Caki2 (cell line): ENCODE data around the gene SLC26A3. TPM values are rescaled to one million over a fixed set of nuclear protein-coding genes. Genes with fewer than 3 reads are reported as not detected.

ENCODE experiments used
- DNase-seq: peaks from one replicate; pipeline ENCODE4 v3.0.0-alpha.2; 2015; ENCODE audit warnings: low read depth
- in situ Hi-C: cut with HindIII; loops from 2 replicates; pipeline ENCODE4 v1.10.0; 2016; ENCODE audit warnings: low sequenced_read_pairs, low pct_unique_long_range_greater_than_20kb, mixed read lengths
- total RNA-seq: library from RNA; depleted of rRNA; stranded (reverse); fragments of >200 nt; shearing (Covaris generic); gene quantifications from 2 replicates; pipeline ENCODE4 v1.2.3, GENCODE V29; 2014; ENCODE audit warnings: low replicate concordance

Gene SLC26A3
- total RNA-seq, 1 experiment from 2014 or later, result not detected

GRCh38 chr7:107826451-107826850, 23.4 kb upstream of the SLC26A3 start:
- DNase-seq, result no peak
- in situ Hi-C loops, result no loop called here

DNA sequence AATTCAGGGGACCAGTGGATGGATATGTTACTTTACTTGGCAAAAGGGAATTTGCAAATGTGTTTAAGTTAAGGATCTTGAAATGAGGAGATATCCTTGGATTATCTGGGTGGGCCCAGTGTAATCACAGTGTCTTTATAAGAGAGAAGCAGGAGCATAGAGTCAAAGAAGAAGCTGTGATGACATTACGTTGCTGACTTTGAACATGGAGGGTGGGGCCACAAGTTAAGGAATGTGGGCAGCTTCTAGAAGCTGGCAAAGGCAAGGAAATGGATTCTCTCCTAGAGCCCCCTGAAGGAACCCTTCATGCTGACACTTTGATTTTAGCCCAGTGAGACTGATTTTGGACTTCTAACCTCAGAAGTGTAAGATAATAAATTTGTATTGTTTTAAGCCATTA, 21.8 kb upstream of the SLC26A3 start:
- in situ Hi-C loops, result no loop called here
- DNase-seq, result no peak

- DNase-seq, result no peak
- in situ Hi-C loops, result no loop called here
These were observed 15.6 kb upstream of the SLC26A3 start for GRCh38 chr7:107818622-107819021.

DNA sequence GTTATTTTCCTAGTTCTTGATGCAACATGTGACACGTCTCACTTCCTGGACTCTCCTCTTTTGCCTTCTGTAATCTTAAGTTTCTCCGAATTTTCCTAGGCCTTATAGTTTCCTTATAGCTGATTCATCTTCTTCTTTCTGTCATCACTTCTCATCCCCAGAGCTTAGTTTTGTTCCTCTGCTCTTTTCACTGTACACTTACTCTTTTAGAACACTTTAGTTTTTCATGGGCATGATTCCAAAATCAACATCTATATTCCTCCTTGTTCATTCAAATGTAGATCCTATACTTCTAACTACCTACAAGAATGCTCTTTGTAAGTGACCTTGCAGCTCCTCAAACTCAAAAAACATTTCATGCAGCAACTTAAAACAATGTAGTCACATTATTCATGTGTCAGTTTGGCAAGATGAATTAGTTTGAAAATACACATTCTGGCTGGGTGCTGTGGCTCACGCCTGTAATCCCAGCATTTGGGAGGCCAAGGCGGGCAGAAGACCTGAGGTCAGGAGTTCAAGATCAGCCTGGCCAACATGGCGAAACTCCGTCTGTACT, 13.1 kb upstream of the SLC26A3 start:
- in situ Hi-C loops, result no loop called here
- peak; percentile 2 for DNase-seq

DNA sequence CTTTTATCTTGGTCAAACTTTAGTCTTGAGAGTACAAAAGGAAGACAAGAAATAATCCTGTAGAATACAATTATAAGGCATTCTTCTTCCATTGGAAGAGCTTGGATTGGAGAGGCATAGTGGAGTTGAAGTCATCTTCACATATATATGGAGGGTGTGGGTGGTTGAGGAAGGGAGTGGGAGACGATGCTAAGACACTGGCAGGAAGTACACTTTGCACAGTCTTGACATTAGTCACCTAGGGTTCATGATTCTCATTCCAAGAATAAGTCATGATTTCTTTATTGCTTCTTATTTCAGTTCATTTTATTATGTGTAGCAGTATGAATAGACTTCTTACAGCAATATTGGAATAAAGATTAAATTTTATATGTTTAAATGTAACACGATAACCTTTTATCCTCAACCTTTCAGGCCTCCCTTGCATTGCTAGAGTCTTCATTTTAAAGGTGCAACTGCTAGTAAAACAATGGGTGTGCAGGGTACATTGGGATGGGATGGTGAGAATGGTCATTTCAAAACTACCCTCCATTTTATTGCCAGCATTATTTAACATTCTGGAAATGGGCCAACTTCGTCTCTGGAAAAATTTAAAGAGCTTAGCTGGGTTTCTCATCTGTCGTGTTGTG, 12.3 kb upstream of the SLC26A3 start:
- in situ Hi-C loops, result no loop called here
- DNase-seq, result no peak

DNA sequence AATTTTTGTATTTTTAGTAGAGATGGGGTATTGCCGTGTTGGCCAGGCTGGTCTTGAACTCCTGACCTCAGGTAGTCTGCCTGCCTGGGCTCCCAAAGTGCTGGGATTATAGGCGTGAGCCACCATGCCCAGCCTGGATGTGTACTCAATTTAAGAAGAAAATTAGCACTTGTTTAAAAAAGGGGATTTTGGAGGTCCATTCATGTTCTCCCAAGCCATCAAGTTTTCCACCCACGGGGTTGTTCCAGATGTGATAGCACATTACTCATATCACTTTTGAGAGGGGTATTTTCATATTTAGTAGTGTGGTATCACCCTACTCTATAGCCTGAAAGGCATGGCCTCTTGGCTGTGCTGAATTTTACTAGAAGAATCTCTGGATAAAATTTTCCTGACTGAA, 10.5 kb upstream of the SLC26A3 start:
- in situ Hi-C loops, result no loop called here
- no peak for DNase-seq

DNA sequence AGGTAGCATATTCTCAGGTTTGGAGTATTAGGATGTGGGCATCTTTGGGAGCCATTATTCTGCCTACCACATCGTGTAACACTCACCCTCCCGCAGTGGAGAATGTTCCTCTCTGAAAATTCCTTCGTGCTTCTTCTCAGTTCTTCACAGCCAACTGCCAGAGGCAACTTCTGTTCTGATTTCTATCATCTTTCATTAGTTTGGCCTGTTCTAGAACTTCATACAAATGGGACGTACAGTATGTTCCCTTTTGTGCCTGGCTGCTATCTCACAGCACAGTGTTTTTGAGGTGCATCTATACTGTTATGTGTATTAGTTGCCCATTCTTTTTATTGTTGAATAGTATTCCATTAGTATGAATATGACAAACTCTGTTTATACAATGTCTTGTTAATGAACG, 8.9 kb upstream of the SLC26A3 start:
- no peak for DNase-seq
- in situ Hi-C loops, result no loop called here

- no peak for DNase-seq
- in situ Hi-C loops, result no loop called here
These were observed 7.6 kb upstream of the SLC26A3 start for GRCh38 chr7:107810626-107811025.

DNA sequence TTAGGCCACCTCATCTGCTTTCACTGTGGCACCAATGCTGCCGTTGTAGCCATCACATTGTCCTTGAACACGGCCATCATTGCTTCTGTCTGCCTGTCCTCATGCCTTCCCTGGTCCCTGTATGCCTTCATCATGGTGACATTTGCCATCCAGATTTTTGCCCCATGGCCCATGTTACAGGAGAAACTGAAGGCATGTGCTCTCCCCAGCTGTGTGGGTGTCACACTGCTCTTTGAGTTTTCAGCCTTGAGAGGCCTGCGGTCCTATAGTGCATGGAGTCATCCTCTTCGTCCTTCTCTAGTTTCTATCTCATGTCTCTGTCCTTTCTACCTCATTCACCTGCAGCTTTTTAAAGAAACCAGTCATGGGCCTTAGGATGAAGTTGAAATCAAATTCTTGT, 6.2 kb upstream of the SLC26A3 start:
- no peak for DNase-seq
- in situ Hi-C loops, result no loop called here

DNA sequence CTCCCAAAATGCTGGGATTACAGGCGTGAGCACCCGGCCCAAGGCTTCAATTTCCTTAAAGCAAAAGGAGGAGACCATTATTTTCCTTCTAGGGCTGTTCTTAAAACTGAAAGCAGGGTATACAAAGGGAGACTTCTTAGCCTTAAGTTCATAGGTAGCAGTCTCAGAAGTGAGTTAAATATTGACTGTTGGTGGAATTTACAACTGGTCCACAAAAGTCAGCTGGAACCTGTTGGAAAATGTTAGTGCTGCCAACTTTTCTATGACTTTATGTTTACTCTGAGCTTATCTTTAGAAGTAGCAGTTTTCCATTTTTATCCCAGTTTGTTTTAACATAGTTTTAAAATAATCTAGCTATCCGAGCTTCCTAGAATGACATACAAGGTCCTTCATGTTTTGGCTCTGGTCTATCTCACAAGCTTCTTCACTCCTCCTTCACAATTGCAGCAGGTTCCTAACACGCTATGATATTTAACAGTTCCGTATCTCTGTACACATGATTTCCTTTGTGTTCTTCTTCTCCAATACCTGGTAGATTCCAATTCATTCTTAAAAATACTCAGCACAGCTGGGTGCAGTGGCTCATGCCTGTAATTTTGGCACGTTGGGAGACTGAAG, 3.3 kb downstream of the SLC26A3 start:
- no peak for DNase-seq
- in situ Hi-C loops, result no loop called here

DNA sequence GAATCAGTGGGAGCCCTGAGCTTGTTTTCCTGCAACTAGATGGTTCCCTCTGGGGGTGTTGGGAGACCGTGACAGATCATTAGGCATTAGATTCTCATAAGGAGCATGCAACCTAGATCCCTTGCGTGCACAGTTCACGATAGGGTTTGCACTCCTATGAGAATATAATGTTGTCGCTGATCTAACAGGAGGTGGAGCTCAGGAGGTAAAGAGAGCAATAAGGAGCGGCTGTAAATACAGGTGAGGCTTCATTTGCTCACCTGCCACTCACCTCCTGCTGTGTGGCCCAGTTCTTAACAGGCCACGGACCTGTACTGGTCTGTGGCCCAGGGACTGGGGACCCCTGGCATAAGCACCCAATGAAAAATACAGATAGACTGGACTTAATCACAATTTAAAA, 10.7 kb downstream of the SLC26A3 start:
- no peak for DNase-seq
- in situ Hi-C loops, result no loop called here

- no peak for DNase-seq
- in situ Hi-C loops, result no loop called here
These were observed 13.4 kb downstream of the SLC26A3 start for GRCh38 chr7:107789647-107790046.

GRCh38 chr7:107788662-107789061, 14.4 kb downstream of the SLC26A3 start:
- in situ Hi-C loops, result no loop called here
- DNase-seq, result no peak

DNA sequence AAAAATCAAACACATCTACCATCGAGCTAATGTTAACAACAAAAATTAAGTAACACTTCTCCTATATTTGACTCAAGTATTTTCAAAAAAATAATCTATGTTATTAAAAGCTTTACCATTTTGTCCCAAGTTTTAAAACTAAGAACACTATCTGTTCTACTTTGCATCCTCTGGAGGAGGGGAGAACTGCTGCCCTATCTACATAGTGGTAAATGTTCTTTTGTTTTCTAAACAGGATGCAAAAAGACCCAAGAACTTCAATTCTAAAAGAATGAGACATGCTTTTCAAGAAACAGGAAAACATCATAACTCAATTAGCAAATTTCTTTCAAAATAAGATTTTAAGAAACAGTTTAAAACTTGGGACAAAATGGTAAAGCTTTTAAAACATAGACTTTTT, 14.8 kb downstream of the SLC26A3 start:
- no peak for DNase-seq
- in situ Hi-C loops, result no loop called here

- in situ Hi-C loops, result no loop called here
- no peak for DNase-seq
These were observed 17.1 kb downstream of the SLC26A3 start for GRCh38 chr7:107785926-107786325.

DNA sequence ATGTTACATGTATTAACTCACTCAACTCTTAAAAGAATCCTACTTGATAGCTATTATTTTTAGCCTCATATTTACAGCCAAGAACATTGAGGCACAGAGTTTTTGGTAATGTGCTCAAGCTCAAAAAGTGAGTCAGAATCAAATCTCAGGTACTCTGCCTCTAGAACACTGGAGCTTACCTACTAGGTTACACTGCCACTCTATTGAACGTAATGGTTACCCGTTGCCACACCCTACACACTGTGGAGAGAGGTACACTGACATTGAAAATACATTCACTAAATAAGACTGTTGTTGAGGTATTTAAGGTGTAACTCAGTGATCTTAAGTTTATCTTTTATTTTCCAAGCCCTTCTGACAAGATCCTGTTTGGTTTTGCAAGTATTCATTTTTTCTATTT, 17.9 kb downstream of the SLC26A3 start:
- in situ Hi-C loops, result no loop called here

GRCh38 chr7:107783648-107784047, 19.4 kb downstream of the SLC26A3 start:
- no peak for DNase-seq
- in situ Hi-C loops, result no loop called here

More for the DNA sequence above, 17.9 kb downstream of the SLC26A3 start:
- no peak for DNase-seq

DNA sequence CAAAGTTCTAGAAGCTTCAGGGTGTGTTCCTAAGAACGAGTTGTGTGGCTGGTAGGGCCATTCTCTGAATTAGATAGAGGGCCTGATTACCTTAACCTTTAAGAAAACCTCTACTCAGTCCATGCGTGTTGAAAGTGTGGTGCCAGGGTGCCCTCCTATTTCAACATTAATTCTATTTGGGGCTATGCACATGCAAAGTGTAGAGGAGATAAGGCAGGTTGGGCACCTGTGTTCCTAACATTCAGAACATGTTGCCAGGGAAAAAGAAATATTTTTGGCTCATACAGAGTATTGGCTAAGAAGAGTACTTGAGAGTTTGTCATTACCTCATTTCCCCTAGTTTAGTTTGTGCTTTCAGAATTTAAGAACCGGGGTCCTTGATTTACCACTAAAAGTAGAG, 20.6 kb downstream of the SLC26A3 start:
- DNase-seq, result no peak
- in situ Hi-C loops, result no loop called here

- in situ Hi-C loops, result no loop called here
- no peak for DNase-seq
These were observed 23.4 kb downstream of the SLC26A3 start for GRCh38 chr7:107779647-107780099.

GRCh38 chr7:107778283-107778682, 24.7 kb downstream of the SLC26A3 start:
- in situ Hi-C loops, result no loop called here
- no peak for DNase-seq
